ENCODE data around the gene VAV1.
"Not testable (repeated sequence)": the region's sequence is repeated elsewhere in the genome, so short reads cannot be mapped to it uniquely, and the experiment has no call there.

Gene VAV1

GRCh38 chr19:6817179-6817578 lies 44.7 kb downstream of the VAV1 start:
- no peaks in the 10 kb centered on the region for H3K36me3 ChIP-seq (ENCODE audit: control insufficient read depth, low read depth, low read length)
- no peaks in the 10 kb centered on the region for H3K27me3 ChIP-seq (ENCODE audit: control insufficient read depth, insufficient read depth, low read length)
- no peaks in the 10 kb centered on the region for H3K4me1 ChIP-seq (ENCODE audit: control insufficient read depth, low read depth, low read length)
- H3K9me3 ChIP-seq (ENCODE audit: control insufficient read depth, low read depth, low read length) = peaks cover 6% of the 10 kb centered on the region
- H3K4me3 ChIP-seq (ENCODE audit: low read length) = no peak overlapping the region
- no peak overlapping the region for H3K9ac ChIP-seq (ENCODE audit: low read length)
- no peak overlapping the region for H3K27ac ChIP-seq (ENCODE audit: low read length)

GRCh38 chr19:6818246-6818645 lies 45.7 kb downstream of the VAV1 start:
- Histone ChIP-seq H3K27ac (ENCODE audit: low read length) (no peak overlapping the region), H3K4me3 (ENCODE audit: low read length) (no peak overlapping the region), H3K36me3 (ENCODE audit: control insufficient read depth, low read depth, low read length) (no peaks in the 10 kb centered on the region), H3K9me3 (ENCODE audit: control insufficient read depth, low read depth, low read length) (peaks cover 6% of the 10 kb centered on the region), H3K9ac (ENCODE audit: low read length) (no peak overlapping the region), H3K27me3 (ENCODE audit: control insufficient read depth, insufficient read depth, low read length) (no peaks in the 10 kb centered on the region), H3K4me1 (ENCODE audit: control insufficient read depth, low read depth, low read length) (no peaks in the 10 kb centered on the region)

GRCh38 chr19:6819323-6819722 lies 46.8 kb downstream of the VAV1 start:
- no peak overlapping the region for H3K9ac ChIP-seq (ENCODE audit: low read length)
- H3K36me3 ChIP-seq (ENCODE audit: control insufficient read depth, low read depth, low read length) = no peaks in the 10 kb centered on the region
- H3K4me3 ChIP-seq (ENCODE audit: low read length) = no peak overlapping the region
- H3K4me1 ChIP-seq (ENCODE audit: control insufficient read depth, low read depth, low read length) = no peaks in the 10 kb centered on the region
- no peaks in the 10 kb centered on the region for H3K27me3 ChIP-seq (ENCODE audit: control insufficient read depth, insufficient read depth, low read length)
- no peak overlapping the region for H3K27ac ChIP-seq (ENCODE audit: low read length)
- H3K9me3 ChIP-seq (ENCODE audit: control insufficient read depth, low read depth, low read length) = peaks cover 6% of the 10 kb centered on the region

- no peak overlapping the region for H3K27ac ChIP-seq (ENCODE audit: low read length)
- peaks cover 6% of the 10 kb centered on the region for H3K9me3 ChIP-seq (ENCODE audit: control insufficient read depth, low read depth, low read length)
- no peak overlapping the region for H3K9ac ChIP-seq (ENCODE audit: low read length)
- H3K4me1 ChIP-seq (ENCODE audit: control insufficient read depth, low read depth, low read length) = no peaks in the 10 kb centered on the region
- H3K27me3 ChIP-seq (ENCODE audit: control insufficient read depth, insufficient read depth, low read length) = no peaks in the 10 kb centered on the region
- H3K36me3 ChIP-seq (ENCODE audit: control insufficient read depth, low read depth, low read length) = no peaks in the 10 kb centered on the region
- H3K4me3 ChIP-seq (ENCODE audit: low read length) = no peak overlapping the region
Observed at GRCh38 chr19:6820237-6820636, 47.7 kb downstream of the VAV1 start.

GRCh38 chr19:6821639-6822310 lies 49.3 kb downstream of the VAV1 start:
- Histone ChIP-seq H3K36me3 (ENCODE audit: control insufficient read depth, low read depth, low read length) (no peaks in the 10 kb centered on the region), H3K9me3 (ENCODE audit: control insufficient read depth, low read depth, low read length) (peaks cover 6% of the 10 kb centered on the region), H3K27ac (ENCODE audit: low read length) (no peak overlapping the region), H3K9ac (ENCODE audit: low read length) (no peak overlapping the region), H3K27me3 (ENCODE audit: control insufficient read depth, insufficient read depth, low read length) (no peaks in the 10 kb centered on the region), H3K4me1 (ENCODE audit: control insufficient read depth, low read depth, low read length) (no peaks in the 10 kb centered on the region), H3K4me3 (ENCODE audit: low read length) (no peak overlapping the region)

GRCh38 chr19:6822311-6822670 lies 49.8 kb downstream of the VAV1 start:
- H3K9ac ChIP-seq (ENCODE audit: low read length) = no peak overlapping the region
- H3K27me3 ChIP-seq (ENCODE audit: control insufficient read depth, insufficient read depth, low read length) = no peaks in the 10 kb centered on the region
- H3K4me3 ChIP-seq (ENCODE audit: low read length) = no peak overlapping the region
- H3K36me3 ChIP-seq (ENCODE audit: control insufficient read depth, low read depth, low read length) = no peaks in the 10 kb centered on the region
- H3K4me1 ChIP-seq (ENCODE audit: control insufficient read depth, low read depth, low read length) = no peaks in the 10 kb centered on the region
- no peak overlapping the region for H3K27ac ChIP-seq (ENCODE audit: low read length)
- peaks cover 6% of the 10 kb centered on the region for H3K9me3 ChIP-seq (ENCODE audit: control insufficient read depth, low read depth, low read length)

- no peak overlapping the region for H3K27ac ChIP-seq (ENCODE audit: low read length)
- H3K4me3 ChIP-seq (ENCODE audit: low read length) = no peak overlapping the region
- no peaks in the 10 kb centered on the region for H3K4me1 ChIP-seq (ENCODE audit: control insufficient read depth, low read depth, low read length)
- no peaks in the 10 kb centered on the region for H3K27me3 ChIP-seq (ENCODE audit: control insufficient read depth, insufficient read depth, low read length)
- H3K9me3 ChIP-seq (ENCODE audit: control insufficient read depth, low read depth, low read length) = no peaks in the 10 kb centered on the region
- no peak overlapping the region for H3K9ac ChIP-seq (ENCODE audit: low read length)
- no peaks in the 10 kb centered on the region for H3K36me3 ChIP-seq (ENCODE audit: control insufficient read depth, low read depth, low read length)
Observed at GRCh38 chr19:6825076-6825774, 52.7 kb downstream of the VAV1 start.

- Histone ChIP-seq H3K27ac (ENCODE audit: low read length) (no peak overlapping the region), H3K9me3 (ENCODE audit: control insufficient read depth, low read depth, low read length) (no peaks in the 10 kb centered on the region), H3K36me3 (ENCODE audit: control insufficient read depth, low read depth, low read length) (no peaks in the 10 kb centered on the region), H3K4me3 (ENCODE audit: low read length) (no peak overlapping the region), H3K4me1 (ENCODE audit: control insufficient read depth, low read depth, low read length) (no peaks in the 10 kb centered on the region), H3K27me3 (ENCODE audit: control insufficient read depth, insufficient read depth, low read length) (no peaks in the 10 kb centered on the region), H3K9ac (ENCODE audit: low read length) (no peak overlapping the region)
Observed at GRCh38 chr19:6826281-6826920, 53.9 kb downstream of the VAV1 start.

- Histone ChIP-seq H3K27ac (ENCODE audit: low read length) (no peak overlapping the region), H3K36me3 (ENCODE audit: control insufficient read depth, low read depth, low read length) (no peaks in the 10 kb centered on the region), H3K4me1 (ENCODE audit: control insufficient read depth, low read depth, low read length) (no peaks in the 10 kb centered on the region), H3K4me3 (ENCODE audit: low read length) (no peak overlapping the region), H3K27me3 (ENCODE audit: control insufficient read depth, insufficient read depth, low read length) (no peaks in the 10 kb centered on the region), H3K9me3 (ENCODE audit: control insufficient read depth, low read depth, low read length) (no peaks in the 10 kb centered on the region), H3K9ac (ENCODE audit: low read length) (no peak overlapping the region)
Observed at GRCh38 chr19:6828306-6828697, 55.8 kb downstream of the VAV1 start.

- Histone ChIP-seq H3K4me3 (ENCODE audit: low read length) (no peak overlapping the region), H3K9ac (ENCODE audit: low read length) (no peak overlapping the region), H3K27me3 (ENCODE audit: control insufficient read depth, insufficient read depth, low read length) (no peaks in the 10 kb centered on the region), H3K9me3 (ENCODE audit: control insufficient read depth, low read depth, low read length) (no peaks in the 10 kb centered on the region), H3K36me3 (ENCODE audit: control insufficient read depth, low read depth, low read length) (no peaks in the 10 kb centered on the region), H3K4me1 (ENCODE audit: control insufficient read depth, low read depth, low read length) (no peaks in the 10 kb centered on the region), H3K27ac (ENCODE audit: low read length) (no peak overlapping the region)
Observed at GRCh38 chr19:6828698-6829633, 56.5 kb downstream of the VAV1 start.

- not testable (repeated sequence) for H3K36me3 ChIP-seq (ENCODE audit: control insufficient read depth, low read depth, low read length); H3K9me3 ChIP-seq (ENCODE audit: control insufficient read depth, low read depth, low read length); H3K27ac ChIP-seq (ENCODE audit: low read length)
Observed at GRCh38 chr19:6829829-6830228, 57.3 kb downstream of the VAV1 start.

More at GRCh38 chr19:6829829-6830228, 57.3 kb downstream of the VAV1 start:
- H3K9ac ChIP-seq (ENCODE audit: low read length); H3K4me3 ChIP-seq (ENCODE audit: low read length); H3K4me1 ChIP-seq (ENCODE audit: control insufficient read depth, low read depth, low read length); H3K27me3 ChIP-seq (ENCODE audit: control insufficient read depth, insufficient read depth, low read length): not testable (repeated sequence)

Measured in iPS-18a (cell line).